IMR-90 (cell line): ENCODE measurements around the gene PNLIP.

Experiments
- MAFK ChIP-seq: IDR thresholded peaks from 2 replicates; pipeline ENCODE4 v1.6.1; 2012; ENCODE audit warnings: low read depth, low read length, improper control_type of control experiment
- POLR2A ChIP-seq: IDR thresholded peaks from 2 replicates; pipeline ENCODE4 v1.6.1; 2012; ENCODE audit warnings: mild to moderate bottlenecking, low read depth, low read length
- RAD21 ChIP-seq: IDR thresholded peaks from 2 replicates; pipeline ENCODE4 v1.6.1; 2012; ENCODE audit warnings: low read length, improper control_type of control experiment
- TF ChIP-seq, protein P1 (sequence below): conservative IDR thresholded peaks from 2 replicates; pipeline ENCODE4 v1.5.1; 2012; ENCODE audit warnings: mild to moderate bottlenecking, low read depth, low read length, improper control_type of control experiment

DNA sequence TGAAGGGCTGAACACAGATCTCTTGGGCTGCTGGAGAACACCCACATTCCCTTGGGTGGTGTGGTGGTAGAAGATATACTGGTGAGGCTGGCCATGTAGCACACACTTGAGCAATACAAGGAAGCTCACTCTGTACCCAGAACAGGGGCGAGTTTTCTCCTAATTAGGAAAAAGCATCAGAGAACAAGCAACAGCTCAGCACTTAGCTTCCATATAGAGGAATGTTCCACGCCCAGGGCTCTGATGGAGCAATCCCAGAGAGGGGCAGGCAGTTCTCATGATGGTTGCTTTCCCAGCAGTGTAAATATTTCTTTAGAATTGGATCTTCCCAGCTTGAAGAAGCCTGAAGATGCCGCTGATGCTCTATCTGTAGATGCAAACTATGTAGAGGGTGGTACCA, 21.0 kb upstream of the PNLIP start:
- TF ChIP-seq, protein P1, sequence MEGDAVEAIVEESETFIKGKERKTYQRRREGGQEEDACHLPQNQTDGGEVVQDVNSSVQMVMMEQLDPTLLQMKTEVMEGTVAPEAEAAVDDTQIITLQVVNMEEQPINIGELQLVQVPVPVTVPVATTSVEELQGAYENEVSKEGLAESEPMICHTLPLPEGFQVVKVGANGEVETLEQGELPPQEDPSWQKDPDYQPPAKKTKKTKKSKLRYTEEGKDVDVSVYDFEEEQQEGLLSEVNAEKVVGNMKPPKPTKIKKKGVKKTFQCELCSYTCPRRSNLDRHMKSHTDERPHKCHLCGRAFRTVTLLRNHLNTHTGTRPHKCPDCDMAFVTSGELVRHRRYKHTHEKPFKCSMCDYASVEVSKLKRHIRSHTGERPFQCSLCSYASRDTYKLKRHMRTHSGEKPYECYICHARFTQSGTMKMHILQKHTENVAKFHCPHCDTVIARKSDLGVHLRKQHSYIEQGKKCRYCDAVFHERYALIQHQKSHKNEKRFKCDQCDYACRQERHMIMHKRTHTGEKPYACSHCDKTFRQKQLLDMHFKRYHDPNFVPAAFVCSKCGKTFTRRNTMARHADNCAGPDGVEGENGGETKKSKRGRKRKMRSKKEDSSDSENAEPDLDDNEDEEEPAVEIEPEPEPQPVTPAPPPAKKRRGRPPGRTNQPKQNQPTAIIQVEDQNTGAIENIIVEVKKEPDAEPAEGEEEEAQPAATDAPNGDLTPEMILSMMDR: no peak
- TF ChIP-seq RAD21: no peak
- TF ChIP-seq MAFK: no peak
- no peak for TF ChIP-seq POLR2A
